PC-3 (cell line): ENCODE results near the gene AGFG1.

Source experiments
- EZH2 ChIP-seq: fragments of 300-600 bp; sonication (generic); IDR thresholded peaks from one replicate; pipeline ENCODE4 v1.6.1; 2017; ENCODE audit warnings: antibody characterized with exemption, mild to moderate bottlenecking, low read length; ENCODE audit not compliant: unreplicated experiment
- TF ChIP-seq, protein P1 (sequence below): fragments of 300-600 bp; sonication (generic); conservative IDR thresholded peaks from 2 replicates; pipeline ENCODE4 v1.5.1; 2017; ENCODE audit warnings: antibody characterized with exemption, low read depth, mild to moderate bottlenecking, low read length

DNA sequence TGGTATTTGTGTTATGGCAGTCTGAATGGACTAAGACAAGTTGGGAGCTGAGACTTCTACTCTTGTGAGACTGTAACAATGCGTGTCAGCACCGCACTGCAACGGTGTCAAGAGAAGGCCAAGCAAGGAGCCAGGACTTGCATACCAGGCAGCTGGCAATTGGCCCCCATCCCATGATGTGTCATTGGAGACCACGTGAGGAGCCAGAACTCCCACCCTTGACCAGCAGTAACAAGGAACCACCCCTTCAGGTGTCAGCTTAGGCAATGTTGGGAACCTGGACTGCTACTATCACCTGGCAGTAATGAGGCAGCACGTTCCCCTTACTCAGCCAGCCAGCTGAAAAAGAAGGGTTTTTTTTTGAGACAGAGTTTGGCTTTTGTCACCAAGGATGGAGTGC lies 32.7 kb upstream of the AGFG1 start:
- TF ChIP-seq, protein P1, sequence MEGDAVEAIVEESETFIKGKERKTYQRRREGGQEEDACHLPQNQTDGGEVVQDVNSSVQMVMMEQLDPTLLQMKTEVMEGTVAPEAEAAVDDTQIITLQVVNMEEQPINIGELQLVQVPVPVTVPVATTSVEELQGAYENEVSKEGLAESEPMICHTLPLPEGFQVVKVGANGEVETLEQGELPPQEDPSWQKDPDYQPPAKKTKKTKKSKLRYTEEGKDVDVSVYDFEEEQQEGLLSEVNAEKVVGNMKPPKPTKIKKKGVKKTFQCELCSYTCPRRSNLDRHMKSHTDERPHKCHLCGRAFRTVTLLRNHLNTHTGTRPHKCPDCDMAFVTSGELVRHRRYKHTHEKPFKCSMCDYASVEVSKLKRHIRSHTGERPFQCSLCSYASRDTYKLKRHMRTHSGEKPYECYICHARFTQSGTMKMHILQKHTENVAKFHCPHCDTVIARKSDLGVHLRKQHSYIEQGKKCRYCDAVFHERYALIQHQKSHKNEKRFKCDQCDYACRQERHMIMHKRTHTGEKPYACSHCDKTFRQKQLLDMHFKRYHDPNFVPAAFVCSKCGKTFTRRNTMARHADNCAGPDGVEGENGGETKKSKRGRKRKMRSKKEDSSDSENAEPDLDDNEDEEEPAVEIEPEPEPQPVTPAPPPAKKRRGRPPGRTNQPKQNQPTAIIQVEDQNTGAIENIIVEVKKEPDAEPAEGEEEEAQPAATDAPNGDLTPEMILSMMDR = no peak
- TF ChIP-seq EZH2 = no peak
